ENCODE data around the gene SELENON.

The SELENON gene

DNA sequence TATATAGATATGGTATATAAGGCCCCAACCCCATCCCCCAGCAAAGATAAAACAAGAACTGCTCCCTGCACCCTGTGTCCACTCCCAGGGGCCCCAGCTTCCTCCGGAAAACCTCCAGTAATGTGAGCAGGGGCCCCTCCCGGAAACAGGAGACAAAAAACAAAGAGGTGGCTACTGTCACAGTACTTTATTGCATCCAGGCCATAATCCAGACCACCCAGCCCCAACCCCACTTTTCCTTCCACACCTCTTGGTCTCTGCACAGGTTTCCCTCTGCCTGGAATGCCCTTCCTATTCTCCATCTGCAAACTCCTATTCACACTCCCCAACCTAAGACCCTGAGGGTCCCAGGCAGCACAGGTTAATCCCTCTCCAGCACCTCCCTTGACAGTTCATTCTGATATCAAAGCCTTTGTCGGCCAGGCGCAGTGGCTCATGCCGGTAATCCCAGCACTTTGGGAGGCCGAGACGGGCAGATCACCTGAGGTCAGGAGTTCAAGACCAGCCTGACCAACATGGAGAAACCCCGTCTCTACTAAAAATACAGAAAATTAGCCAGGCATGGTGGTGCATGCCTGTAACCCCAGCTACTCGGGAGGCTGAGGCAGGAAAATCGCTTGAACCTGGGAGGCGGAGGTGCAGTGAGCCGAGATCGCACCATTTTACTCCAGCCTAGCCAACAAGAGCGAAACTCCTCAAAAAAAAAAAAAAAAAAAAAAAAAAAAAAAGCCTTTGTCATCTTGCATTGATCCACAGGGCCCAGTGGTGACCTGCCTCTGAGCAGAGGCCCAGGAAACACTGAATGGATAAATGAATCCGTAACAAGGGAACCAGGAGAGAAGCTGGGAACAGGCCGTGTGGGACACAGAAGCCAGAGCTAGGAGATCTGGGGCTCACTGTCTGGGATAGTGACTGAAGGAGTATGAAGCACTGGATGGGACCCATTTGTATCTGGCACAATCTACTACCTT lies 61.6 kb downstream of the SELENON start:
- H3K27me3 ChIP-seq (ENCODE audit: control insufficient read depth, insufficient read depth, low read length) = no peaks in the 10 kb centered on the region
- no peaks in the 10 kb centered on the region for H3K36me3 ChIP-seq (ENCODE audit: control insufficient read depth, insufficient read depth, low read length)
- H3K27ac ChIP-seq (ENCODE audit: low read depth, low read length) = no peak overlapping the region
- H3K9ac ChIP-seq (ENCODE audit: low read length) = no peak overlapping the region
- H3K4me1 ChIP-seq (ENCODE audit: control insufficient read depth, insufficient read depth, low read length) = peaks cover 7% of the 10 kb centered on the region
- no peak overlapping the region for H3K4me3 ChIP-seq (ENCODE audit: low read length)

DNA sequence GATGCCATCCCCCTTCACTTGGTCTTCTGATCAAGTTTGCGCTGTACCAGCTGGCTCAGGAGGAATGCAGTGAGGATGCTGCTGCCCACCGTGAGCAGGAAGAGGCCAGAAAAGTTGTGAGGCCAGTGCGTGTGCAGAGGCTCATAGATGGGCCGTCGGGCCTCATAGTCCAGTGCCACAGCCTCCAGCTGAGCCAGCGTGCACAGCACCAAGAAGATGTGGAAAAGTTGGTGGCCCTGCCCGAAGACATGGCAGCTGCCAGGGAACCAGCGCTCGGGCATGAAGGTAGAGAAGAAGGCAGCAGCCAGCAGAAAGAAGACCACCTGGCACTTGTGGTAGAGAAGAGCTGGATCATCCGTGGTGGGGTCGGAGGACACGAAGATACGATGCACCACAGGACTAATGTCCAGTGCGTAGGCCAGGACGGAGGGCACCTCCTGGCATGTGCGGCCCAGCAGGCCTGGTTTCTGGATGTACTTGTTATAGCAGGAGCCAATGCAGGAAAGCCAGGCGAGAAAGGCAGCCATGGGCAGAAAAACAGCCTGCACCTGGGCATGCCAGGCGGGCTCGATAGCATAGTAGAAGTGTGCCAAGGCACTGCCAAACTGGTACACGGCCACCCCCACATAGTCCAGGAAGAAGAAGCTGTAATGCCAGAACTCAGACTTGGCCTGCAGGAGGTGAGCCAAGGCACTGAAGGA lies 62.9 kb downstream of the SELENON start:
- no peak overlapping the region for H3K9ac ChIP-seq (ENCODE audit: low read length)
- H3K27ac ChIP-seq (ENCODE audit: low read depth, low read length) = no peak overlapping the region
- H3K27me3 ChIP-seq (ENCODE audit: control insufficient read depth, insufficient read depth, low read length) = no peaks in the 10 kb centered on the region
- no peak overlapping the region for H3K4me3 ChIP-seq (ENCODE audit: low read length)
- H3K36me3 ChIP-seq (ENCODE audit: control insufficient read depth, insufficient read depth, low read length) = no peaks in the 10 kb centered on the region
- H3K4me1 ChIP-seq (ENCODE audit: control insufficient read depth, insufficient read depth, low read length) = peaks cover 7% of the 10 kb centered on the region

DNA sequence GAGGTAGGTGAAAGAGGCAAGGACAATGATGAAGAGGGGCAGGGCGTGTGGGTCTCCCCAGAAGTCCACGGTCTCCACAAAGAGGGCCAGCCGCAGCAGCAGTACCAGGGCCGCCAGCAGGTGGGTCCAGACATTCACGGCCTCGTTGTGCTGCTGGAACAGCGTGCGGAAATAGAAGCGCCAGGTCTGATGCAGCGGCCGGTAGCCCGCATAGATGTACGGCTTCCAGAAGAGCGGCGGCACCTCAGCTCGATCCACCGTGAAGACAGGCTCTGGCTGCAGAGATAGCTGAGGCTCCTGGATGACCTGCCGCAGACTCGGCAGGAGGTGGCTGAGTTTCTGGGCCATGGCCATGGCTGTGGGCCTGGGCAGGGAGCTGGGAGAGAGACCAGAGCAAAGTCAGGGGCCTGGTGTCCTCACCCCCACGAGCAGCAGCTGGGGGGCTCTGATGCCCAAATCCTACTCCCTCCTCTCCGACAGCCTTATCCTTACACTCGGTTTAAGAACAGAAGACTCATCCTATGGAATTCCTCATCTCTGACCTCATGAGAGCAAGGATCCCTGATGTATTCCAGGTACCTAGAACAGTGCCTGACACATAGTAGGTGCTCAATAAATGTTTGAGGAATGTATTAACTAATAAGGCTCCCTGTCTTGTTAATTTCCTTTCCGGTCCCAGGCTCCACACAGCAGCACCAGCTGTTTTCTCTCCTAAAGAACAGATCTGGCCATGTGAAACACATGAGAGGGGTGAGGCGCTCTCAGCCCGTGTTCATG lies 63.7 kb downstream of the SELENON start:
- Histone ChIP-seq H3K4me3 (ENCODE audit: low read length) (no peak overlapping the region), H3K27ac (ENCODE audit: low read depth, low read length) (no peak overlapping the region), H3K36me3 (ENCODE audit: control insufficient read depth, insufficient read depth, low read length) (no peaks in the 10 kb centered on the region), H3K9ac (ENCODE audit: low read length) (no peak overlapping the region), H3K4me1 (ENCODE audit: control insufficient read depth, insufficient read depth, low read length) (peaks cover 5% of the 10 kb centered on the region), H3K27me3 (ENCODE audit: control insufficient read depth, insufficient read depth, low read length) (no peaks in the 10 kb centered on the region)

DNA sequence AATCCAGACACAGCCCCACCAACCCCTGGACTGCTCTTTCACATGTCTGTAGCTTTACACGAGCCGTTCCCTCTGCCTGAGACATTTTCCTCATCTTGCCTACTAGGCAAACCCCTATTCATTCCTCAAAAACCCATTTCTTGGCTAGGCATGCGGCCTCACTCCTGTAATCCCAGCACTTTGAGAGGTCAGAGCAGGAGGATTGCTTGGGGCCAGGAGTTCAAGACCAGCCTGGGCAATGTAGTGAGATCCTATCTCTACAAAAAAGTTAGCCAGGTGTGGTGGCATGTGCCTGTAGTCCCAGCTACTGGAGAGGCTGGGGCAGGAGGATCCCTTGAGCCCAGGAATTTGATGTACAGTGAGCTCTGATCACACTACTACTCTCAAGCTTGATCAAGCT lies 64.4 kb downstream of the SELENON start:
- Histone ChIP-seq H3K4me3 (ENCODE audit: low read length) (no peak overlapping the region), H3K9ac (ENCODE audit: low read length) (no peak overlapping the region), H3K27me3 (ENCODE audit: control insufficient read depth, insufficient read depth, low read length) (no peaks in the 10 kb centered on the region), H3K4me1 (ENCODE audit: control insufficient read depth, insufficient read depth, low read length) (no peaks in the 10 kb centered on the region), H3K27ac (ENCODE audit: low read depth, low read length) (no peak overlapping the region), H3K36me3 (ENCODE audit: control insufficient read depth, insufficient read depth, low read length) (no peaks in the 10 kb centered on the region)

DNA sequence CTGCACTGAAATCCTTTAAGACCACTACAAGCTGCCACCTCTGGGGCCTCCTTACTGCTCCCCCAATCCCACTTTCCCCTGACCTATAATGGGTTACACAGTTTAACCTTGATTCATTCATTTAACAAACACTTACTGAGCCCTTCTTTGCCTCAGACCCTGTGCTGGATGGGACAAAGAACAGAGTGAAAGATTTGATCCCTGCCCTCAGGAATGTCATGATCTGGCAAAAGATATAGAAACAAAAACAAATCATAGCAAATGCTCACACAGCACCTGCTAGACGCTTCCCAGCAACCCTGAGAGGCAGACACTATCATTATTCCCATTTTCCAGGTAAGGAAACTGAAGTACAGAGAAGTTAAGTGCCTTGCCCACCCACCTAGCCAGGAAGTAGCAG lies 66.3 kb downstream of the SELENON start:
- Histone ChIP-seq H3K9ac (ENCODE audit: low read length) (no peak overlapping the region), H3K4me3 (ENCODE audit: low read length) (no peak overlapping the region), H3K27ac (ENCODE audit: low read depth, low read length) (no peak overlapping the region), H3K27me3 (ENCODE audit: control insufficient read depth, insufficient read depth, low read length) (no peaks in the 10 kb centered on the region), H3K4me1 (ENCODE audit: control insufficient read depth, insufficient read depth, low read length) (no peaks in the 10 kb centered on the region), H3K36me3 (ENCODE audit: control insufficient read depth, insufficient read depth, low read length) (no peaks in the 10 kb centered on the region)

DNA sequence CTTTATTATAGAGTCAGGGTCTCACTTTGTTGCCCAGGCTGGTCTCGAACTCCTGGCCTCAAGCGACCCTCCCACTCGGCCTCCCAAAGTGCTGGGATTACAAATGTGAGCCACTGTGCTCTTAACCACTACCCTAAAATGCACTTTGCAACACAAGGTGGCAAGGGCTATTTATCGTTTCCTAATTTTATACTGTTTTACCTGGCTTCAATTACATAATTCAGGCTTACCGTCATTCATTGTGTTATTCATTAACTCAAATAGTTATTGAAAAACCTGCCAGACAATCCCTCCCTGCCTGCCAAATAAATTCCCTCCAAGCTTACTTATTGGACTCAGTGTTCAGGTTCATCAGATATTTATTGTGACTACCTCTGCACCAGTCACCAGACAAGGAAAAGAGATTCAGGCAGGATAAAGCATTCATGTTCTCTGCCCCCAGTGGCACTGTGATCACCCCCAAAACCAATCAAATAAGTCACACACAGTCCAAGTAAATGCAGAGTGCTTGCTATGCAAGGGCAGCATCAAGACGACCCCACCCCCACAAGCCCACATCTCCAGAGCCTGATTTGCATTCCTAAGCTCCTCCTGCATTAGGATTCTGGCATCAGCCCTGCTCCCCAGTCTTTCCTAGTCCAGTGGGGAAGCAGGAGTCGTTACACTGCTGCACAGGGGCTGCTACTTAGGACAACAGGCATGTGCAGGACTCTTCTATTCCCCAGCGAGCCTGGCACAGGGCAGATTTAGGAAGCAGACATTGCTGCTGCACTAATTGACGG lies 67.4 kb downstream of the SELENON start:
- H3K36me3 ChIP-seq (ENCODE audit: control insufficient read depth, insufficient read depth, low read length) = no peaks in the 10 kb centered on the region
- no peak overlapping the region for H3K27ac ChIP-seq (ENCODE audit: low read depth, low read length)
- no peaks in the 10 kb centered on the region for H3K27me3 ChIP-seq (ENCODE audit: control insufficient read depth, insufficient read depth, low read length)
- H3K4me1 ChIP-seq (ENCODE audit: control insufficient read depth, insufficient read depth, low read length) = no peaks in the 10 kb centered on the region
- no peak overlapping the region for H3K9ac ChIP-seq (ENCODE audit: low read length)
- H3K4me3 ChIP-seq (ENCODE audit: low read length) = no peak overlapping the region

Data from rectal smooth muscle tissue (tissue), 1 donor.